Central memory CD4-positive, alpha-beta T cell (primary cell): Measurements from ENCODE around the gene AK8.
"Not testable (repeated sequence)": the region's sequence is repeated elsewhere in the genome, so short reads cannot be mapped to it uniquely, and the experiment has no call there.

Experiments
- DNase-seq: peaks from one replicate; pipeline ENCODE4 v3.0.0; 2022

Gene AK8

GRCh38 chr9:132740526-132741309, 137.4 kb downstream of the AK8 start:
- DNase-seq = no peak

GRCh38 chr9:132739710-132740310, 138.3 kb downstream of the AK8 start:
- no peak for DNase-seq

- no peak for DNase-seq
Observed at GRCh38 chr9:132733260-132733815, 144.7 kb downstream of the AK8 start.

- no peak for DNase-seq
Observed at GRCh38 chr9:132732326-132733259, 145.5 kb downstream of the AK8 start.

- no peak for DNase-seq
Observed at GRCh38 chr9:132731230-132731629, 146.9 kb downstream of the AK8 start.

- no peak for DNase-seq
Observed at GRCh38 chr9:132730054-132731033, 147.7 kb downstream of the AK8 start.

- DNase-seq = no peak
Observed at GRCh38 chr9:132729235-132729890, 148.7 kb downstream of the AK8 start.

GRCh38 chr9:132728497-132728896, 149.6 kb downstream of the AK8 start:
- no peak for DNase-seq

GRCh38 chr9:132728071-132728470, 150.0 kb downstream of the AK8 start:
- DNase-seq = no peak

GRCh38 chr9:132726576-132727130, 151.4 kb downstream of the AK8 start:
- DNase-seq = no peak

GRCh38 chr9:132725306-132725705, 152.8 kb downstream of the AK8 start:
- DNase-seq = no peak

- no peak for DNase-seq
Observed at GRCh38 chr9:132723809-132724208, 154.3 kb downstream of the AK8 start.

- no peak for DNase-seq
Observed at GRCh38 chr9:132722564-132723065, 155.5 kb downstream of the AK8 start.

- no peak for DNase-seq
Observed at GRCh38 chr9:132721661-132722060, 156.4 kb downstream of the AK8 start.

- not testable (repeated sequence) for DNase-seq
Observed at GRCh38 chr9:132718381-132718928, 159.6 kb downstream of the AK8 start.

GRCh38 chr9:132717326-132717945, 160.6 kb downstream of the AK8 start:
- no peak for DNase-seq

- no peak for DNase-seq
Observed at GRCh38 chr9:132716007-132716406, 162.1 kb downstream of the AK8 start.

GRCh38 chr9:132712753-132713152, 165.3 kb downstream of the AK8 start:
- DNase-seq = no peak

- no peak for DNase-seq
Observed at GRCh38 chr9:132711846-132712245, 166.2 kb downstream of the AK8 start.

- not testable (repeated sequence) for DNase-seq
Observed at GRCh38 chr9:132711152-132711551, 166.9 kb downstream of the AK8 start.
